HG03159 (cell line): ENCODE results near the gene SLC16A2.
"Not testable (repeated sequence)": the region's sequence is repeated elsewhere in the genome, so short reads cannot be mapped to it uniquely, and the experiment has no call there.

Source experiments
- ATAC-seq: cut with Tn5 transposase; IDR thresholded peaks from one replicate; pipeline ENCODE4 v1.9.1; 2021; ENCODE audit warnings: mild to moderate bottlenecking, moderate library complexity; ENCODE audit not compliant: unreplicated experiment

SLC16A2 gene

GRCh38 chrX:74445099-74445498 is 23.8 kb downstream of the SLC16A2 start:
- ATAC-seq: no peak

DNA sequence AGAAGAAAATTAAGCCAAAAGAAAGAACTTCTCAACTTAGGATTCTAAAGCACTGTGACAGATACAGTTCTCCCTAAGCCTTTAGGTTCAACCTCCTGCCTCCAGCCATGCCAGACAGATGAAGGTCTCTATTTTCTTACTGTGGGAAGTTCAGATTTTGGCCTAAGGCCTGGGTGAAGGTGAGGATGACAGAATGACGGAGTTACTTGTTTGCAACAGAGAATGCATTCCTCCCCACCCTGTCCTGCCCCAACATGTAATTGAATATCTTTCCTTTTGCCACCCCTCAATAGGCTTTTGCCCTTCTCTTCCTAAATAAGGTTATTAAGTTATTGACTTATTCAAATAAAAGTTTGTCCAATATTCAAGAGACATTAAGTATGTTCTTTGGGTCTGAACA is 25.6 kb downstream of the SLC16A2 start:
- ATAC-seq: no peak

GRCh38 chrX:74448669-74449068 is 27.4 kb downstream of the SLC16A2 start:
- no peak for ATAC-seq

- ATAC-seq: no peak
Measured at GRCh38 chrX:74449322-74449936, 28.1 kb downstream of the SLC16A2 start.

DNA sequence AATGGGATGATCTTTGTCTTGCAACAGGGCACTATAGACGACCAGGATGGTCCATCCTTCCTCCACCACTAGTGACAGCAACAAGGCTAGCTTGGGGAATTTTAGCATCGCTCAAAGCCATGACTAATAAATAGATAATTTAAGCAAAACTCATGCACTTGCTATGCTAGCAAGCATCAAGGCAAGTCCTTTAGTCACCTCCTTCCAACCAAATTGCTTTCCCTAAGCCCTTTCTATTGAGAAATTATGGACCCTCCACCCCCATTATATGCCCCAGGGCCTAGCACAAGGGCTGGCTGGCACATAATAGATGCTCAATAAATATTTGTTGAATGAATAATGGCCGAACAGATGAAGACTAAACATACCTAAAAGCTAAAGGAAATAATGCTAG is 28.6 kb downstream of the SLC16A2 start:
- no peak for ATAC-seq

DNA sequence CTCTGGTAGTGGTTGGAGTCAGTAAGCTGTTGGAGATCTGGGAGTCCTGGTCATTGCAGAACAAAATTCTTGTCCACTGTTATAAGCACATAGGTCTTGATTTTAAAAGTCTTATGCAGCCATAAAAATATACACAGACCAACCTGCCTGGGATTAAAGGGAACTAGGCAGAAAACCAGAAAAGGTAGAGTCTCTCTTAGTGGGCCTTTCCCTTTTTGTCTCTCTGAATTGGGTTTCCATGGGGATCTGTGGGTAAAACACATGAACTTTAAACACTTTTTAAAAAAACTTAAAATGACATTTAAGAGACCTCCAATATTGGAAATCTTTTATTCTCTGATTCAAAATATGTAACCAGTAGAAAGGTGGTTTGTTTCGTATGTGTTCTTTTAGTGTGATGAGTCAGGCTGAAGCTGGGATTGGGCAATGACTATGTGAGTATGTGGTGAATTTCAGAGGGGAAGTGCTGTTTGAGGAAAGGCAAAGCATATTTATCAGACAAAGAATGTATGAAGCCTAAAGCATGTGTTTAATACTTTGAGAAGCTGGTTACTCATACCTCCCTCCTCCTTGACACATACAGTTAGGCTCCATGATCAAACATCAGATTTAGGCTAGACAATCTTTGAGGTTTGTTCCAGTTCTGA is 29.6 kb downstream of the SLC16A2 start:
- ATAC-seq: no peak

DNA sequence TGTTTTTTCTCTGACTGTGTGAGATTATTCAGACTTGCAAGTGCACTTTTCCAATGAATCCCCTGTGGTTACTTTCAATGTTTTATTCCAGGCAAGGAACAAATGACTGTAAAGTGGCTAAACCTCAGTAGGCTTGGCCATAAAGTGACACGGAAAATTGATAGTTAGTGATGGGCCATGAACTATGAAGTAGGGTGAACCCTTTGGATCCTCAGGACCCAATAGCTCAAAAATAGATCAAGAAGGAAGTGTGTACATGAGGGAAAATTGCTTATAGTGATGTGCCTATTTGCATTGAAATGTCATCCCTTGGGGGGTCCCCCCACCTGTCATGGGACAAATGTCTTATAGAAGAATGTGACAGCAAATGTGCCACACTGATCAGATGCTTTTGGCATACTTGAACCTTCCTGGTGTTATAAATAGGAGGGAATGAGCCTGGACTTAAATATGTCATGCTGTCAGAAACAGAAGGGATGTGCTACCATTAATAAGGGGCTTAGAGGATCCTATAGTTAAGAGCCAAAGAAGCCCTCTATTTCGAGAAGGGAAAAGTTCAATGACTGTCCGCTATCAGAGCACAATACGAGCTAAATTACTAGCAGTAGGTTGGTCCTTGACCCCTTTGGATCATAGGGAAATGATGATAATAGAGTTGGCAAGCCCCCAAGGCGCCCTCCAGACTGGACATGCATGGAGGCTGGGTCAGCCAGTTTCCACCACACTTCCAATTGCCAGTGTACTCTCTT is 30.3 kb downstream of the SLC16A2 start:
- no peak for ATAC-seq

- no peak for ATAC-seq
Measured at GRCh38 chrX:74452199-74452481, 30.8 kb downstream of the SLC16A2 start.

DNA sequence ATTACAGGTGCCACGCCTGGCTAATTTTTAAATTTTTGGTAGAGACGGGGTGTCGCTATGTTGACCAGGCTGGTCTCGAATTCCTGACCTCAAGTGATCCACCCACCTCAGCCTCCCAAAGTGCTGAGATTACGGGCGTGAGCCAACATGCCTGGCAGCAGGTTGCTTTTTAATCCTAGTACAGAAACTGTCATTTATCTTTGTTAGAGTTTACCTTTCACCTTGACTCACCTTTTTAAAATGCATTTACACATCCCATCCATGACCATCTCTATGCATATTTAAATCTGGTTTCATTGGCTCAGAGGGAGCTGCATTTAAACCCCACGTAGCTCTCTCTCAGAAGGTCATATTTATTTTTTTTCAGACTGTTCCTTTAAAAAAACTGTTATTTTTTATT is 31.9 kb downstream of the SLC16A2 start:
- ATAC-seq: no peak

GRCh38 chrX:74454233-74454632 is 32.9 kb downstream of the SLC16A2 start:
- not testable (repeated sequence) for ATAC-seq

GRCh38 chrX:74458736-74459135 is 37.4 kb downstream of the SLC16A2 start:
- no peak for ATAC-seq

DNA sequence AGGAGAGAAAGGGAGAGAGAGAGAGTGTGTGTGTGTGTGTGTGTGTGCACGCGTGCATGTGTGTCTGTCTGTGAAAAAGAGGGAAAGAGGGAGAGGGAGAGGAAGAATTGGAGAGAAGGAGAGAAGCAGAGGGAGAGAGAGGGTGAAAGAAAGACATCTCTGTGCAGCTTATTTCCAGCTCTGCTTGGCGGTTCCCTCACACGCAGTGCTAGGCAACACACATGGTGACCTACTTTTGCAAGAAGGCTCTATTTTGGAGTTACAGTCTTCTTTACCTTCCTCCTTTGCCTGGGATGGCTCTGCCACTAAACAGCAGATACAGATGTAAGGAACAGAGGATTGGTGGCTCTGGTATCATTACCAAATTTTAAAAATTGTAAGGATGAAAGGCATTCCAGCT is 40.1 kb downstream of the SLC16A2 start:
- ATAC-seq: no peak

DNA sequence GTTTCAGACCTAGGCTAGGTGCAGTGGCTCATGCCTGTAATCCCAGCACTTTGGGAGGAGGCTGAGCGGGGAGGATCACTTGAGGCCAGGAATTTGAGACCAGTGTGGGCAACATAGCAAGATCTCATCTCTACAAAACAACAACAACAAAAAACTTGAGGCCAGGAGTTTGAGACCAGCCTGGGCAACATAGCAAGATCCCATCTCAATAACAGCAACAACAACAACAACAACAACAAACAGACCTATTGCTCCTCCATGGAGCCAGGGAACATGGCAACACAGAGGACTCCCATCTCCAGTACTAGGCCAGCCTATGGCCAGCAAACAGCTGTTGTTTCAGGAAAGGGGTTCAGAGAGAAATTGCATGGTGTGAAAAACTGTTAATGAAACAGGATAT is 43.4 kb downstream of the SLC16A2 start:
- no peak for ATAC-seq

DNA sequence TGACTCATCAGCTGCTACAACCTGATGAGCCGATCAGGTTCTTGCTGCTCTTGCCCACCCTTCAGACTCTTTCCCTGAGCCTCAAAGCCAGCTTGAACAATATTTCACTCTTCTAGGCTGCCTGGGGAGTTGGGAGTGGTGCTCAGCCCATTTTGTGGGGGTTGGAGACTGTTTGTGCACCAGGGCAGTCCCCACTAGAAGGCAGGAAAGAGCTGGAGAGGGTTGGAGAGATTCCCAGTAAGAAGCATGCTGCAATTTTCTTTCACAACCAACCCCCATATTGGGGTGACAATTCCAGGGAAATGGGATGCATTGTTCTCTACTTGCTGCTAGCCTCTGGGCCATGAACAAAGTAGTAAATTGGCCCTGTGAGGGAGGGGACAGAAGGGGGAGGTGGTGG is 44.1 kb downstream of the SLC16A2 start:
- ATAC-seq: no peak

- no peak for ATAC-seq
Measured at GRCh38 chrX:74467656-74468055, 46.4 kb downstream of the SLC16A2 start.

DNA sequence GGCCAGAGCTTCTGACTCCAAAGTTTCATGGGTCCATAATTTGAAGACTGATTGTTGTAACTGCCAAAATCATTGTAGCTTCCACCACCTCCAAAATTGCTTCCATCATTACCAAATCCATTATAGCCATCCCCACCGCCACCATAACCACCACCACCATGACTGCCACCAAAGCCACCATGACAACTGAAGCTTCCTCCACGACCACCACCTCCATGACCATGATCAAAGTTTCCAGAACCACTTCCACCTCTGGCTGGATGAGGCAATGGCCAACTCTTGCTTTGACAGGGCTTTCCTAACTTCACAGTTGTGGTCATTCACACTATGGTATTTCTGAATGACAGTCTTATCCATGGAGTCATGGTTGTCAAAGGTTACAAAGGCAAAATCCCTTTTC is 51.8 kb downstream of the SLC16A2 start:
- not testable (repeated sequence) for ATAC-seq

DNA sequence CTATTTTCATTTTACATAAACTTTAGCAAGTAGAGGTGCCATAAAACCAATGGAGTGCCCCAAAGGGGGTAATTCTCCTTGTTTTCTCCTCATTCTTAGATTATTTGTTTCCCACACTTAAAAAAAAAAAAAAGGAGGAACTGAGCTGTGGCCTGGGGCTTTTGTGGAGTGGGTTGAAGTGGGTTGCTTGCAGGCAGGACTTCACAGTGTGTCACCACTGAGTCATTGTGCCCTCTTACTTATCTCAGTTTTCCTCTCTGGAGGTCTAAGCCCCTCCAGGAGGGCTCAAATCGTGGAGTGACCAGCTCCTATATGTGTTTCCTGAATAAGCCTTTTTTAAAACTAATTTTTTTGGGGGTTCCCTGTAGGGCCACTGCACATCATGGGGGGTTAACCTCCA is 69.0 kb downstream of the SLC16A2 start:
- no peak for ATAC-seq

- peak; percentile 68 for ATAC-seq
Measured at GRCh38 chrX:74492720-74493201, 71.5 kb downstream of the SLC16A2 start.

GRCh38 chrX:74493806-74494205 is 72.5 kb downstream of the SLC16A2 start:
- ATAC-seq: no peak

DNA sequence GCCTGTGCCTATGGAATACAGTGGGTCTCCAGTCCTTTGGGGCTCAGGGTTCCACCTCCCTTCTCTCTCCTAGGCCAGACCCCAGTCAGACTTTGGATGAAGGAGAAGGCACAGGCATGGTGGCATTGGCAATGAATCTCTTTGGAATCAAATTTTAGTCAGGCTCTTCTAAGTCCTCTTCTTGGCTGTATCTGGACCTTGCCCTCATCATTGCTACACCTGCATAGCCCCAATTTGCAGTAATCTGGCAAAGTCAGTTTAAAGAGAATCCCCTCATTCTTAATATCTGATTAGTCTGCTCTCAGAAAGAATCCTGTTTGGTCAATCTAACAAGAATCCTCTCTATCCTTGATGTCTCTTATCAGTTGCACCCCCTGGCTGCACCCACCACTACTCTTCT is 77.6 kb downstream of the SLC16A2 start:
- ATAC-seq: no peak

DNA sequence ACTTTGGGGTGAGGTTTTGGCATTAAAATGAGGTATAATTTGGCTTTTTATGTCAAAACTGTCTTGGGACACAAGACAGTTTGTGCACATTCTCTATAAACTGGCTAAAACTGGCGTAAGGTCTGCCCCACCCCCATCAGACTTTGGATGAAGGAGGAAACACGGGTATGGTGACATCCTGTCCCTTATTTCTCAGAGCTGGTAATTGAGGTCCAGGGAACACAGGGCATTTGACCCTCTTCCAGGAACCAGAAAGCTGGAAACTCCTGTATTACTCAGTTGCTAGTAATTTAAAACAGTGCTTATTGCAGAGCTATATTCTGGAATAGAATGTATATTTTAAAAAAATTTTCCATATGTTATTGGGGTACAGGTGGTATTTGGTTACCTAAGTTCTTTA is 78.8 kb downstream of the SLC16A2 start:
- ATAC-seq: no peak

- ATAC-seq: no peak
Measured at GRCh38 chrX:74500555-74500954, 79.3 kb downstream of the SLC16A2 start.
